HG03066 (cell line): ENCODE measurements around the gene PRB2.
"Not testable (repeated sequence)": the region's sequence is repeated elsewhere in the genome, so short reads cannot be mapped to it uniquely, and the experiment has no call there.

ENCODE experiments used
- ATAC-seq: cut with Tn5 transposase; IDR thresholded peaks from one replicate; pipeline ENCODE4 v1.9.1; 2021; ENCODE audit warnings: low read depth; ENCODE audit not compliant: unreplicated experiment

Gene PRB2

GRCh38 chr12:11395467-11395866 lies at the start of gene PRB2:
TSS of gene PRB2 (minus strand) at chr12:11395567. CDS start at chr12:11395529, 38 bp downstream.
- not testable (repeated sequence) for ATAC-seq

- no peak for ATAC-seq
Measured at GRCh38 chr12:11437966-11438365, 42.6 kb upstream of the PRB2 start.

- ATAC-seq, result no peak
Measured at GRCh38 chr12:11433664-11434063, 38.3 kb upstream of the PRB2 start.

- no peak for ATAC-seq
Measured at GRCh38 chr12:11431486-11431885, 36.1 kb upstream of the PRB2 start.

- no peak for ATAC-seq
Measured at GRCh38 chr12:11427341-11427740, 32.0 kb upstream of the PRB2 start.

- no peak for ATAC-seq
Measured at GRCh38 chr12:11412731-11413130, 17.4 kb upstream of the PRB2 start.

GRCh38 chr12:11408096-11408495 lies 12.7 kb upstream of the PRB2 start:
- no peak for ATAC-seq

- no peak for ATAC-seq
Measured at GRCh38 chr12:11397366-11397765, 2.0 kb upstream of the PRB2 start.

GRCh38 chr12:11391456-11391855 lies 3.9 kb downstream of the PRB2 start:
- not testable (repeated sequence) for ATAC-seq

- ATAC-seq, result not testable (repeated sequence)
Measured at GRCh38 chr12:11377420-11377819, 17.9 kb downstream of the PRB2 start.

GRCh38 chr12:11361151-11361550 lies 34.2 kb downstream of the PRB2 start:
- ATAC-seq, result no peak

GRCh38 chr12:11360205-11360883 lies 35.0 kb downstream of the PRB2 start:
- not testable (repeated sequence) for ATAC-seq

- ATAC-seq, result not testable (repeated sequence)
Measured at GRCh38 chr12:11351736-11352135, 43.6 kb downstream of the PRB2 start.

- no peak for ATAC-seq
Measured at GRCh38 chr12:11348439-11348838, 46.9 kb downstream of the PRB2 start.

GRCh38 chr12:11347810-11348209 lies 47.6 kb downstream of the PRB2 start:
- no peak for ATAC-seq

GRCh38 chr12:11344500-11344899 lies 50.9 kb downstream of the PRB2 start:
- ATAC-seq, result no peak
